Neural progenitor cell (in vitro differentiated cells): ENCODE data around the gene PPIP5K1. TPM values are rescaled to one million over a fixed set of nuclear protein-coding genes. Genes with fewer than 3 reads are reported as not detected.

Experiments
- DNase-seq: peaks from one replicate; pipeline ENCODE4 v3.0.0-alpha.2; 2016; ENCODE audit warnings: low spot score
- H2AFZ ChIP-seq: fragments of 200-600 bp; sonication (generic); replicated peaks from 2 replicates; pipeline ENCODE4 v1.6.1; 2016; ENCODE audit warnings: antibody characterized with exemption
- H3F3A ChIP-seq: fragments of 200-600 bp; sonication (generic); 2 replicates; pipeline ENCODE4 v1.6.1; 2016; ENCODE audit warnings: antibody characterized with exemption, low read depth
- H3K27ac ChIP-seq: fragments of 200-600 bp; sonication (generic); 2 replicates; pipeline ENCODE4 v1.5.1; 2016; ENCODE audit warnings: mild to moderate bottlenecking
- H3K27me3 ChIP-seq: fragments of 200-600 bp; sonication (generic); 2 replicates; pipeline ENCODE4 v1.6.1; 2016; ENCODE audit warnings: mild to moderate bottlenecking, moderate library complexity
- H3K36me3 ChIP-seq: fragments of 200-600 bp; sonication (generic); 2 replicates; pipeline ENCODE4 v1.5.1; 2016
- H3K4me1 ChIP-seq: fragments of 200-600 bp; sonication (generic); 2 replicates; pipeline ENCODE4 v1.6.1; 2016; ENCODE audit warnings: mixed run types
- H3K4me2 ChIP-seq: fragments of 200-600 bp; sonication (generic); 2 replicates; pipeline ENCODE4 v1.6.1; 2016
- H3K4me3 ChIP-seq: fragments of 200-600 bp; sonication (generic); 2 replicates; pipeline ENCODE4 v1.5.1; 2016
- H3K79me2 ChIP-seq: fragments of 200-600 bp; sonication (generic); 2 replicates; pipeline ENCODE4 v1.6.1; 2016; ENCODE audit warnings: low read depth
- H3K9ac ChIP-seq: fragments of 200-600 bp; sonication (generic); 2 replicates; pipeline ENCODE4 v1.6.1; 2016
- H3K9me3 ChIP-seq: fragments of 200-600 bp; sonication (generic); 2 replicates; pipeline ENCODE4 v1.5.1; 2016; ENCODE audit warnings: low read depth
- H4K20me1 ChIP-seq: fragments of 200-600 bp; sonication (generic); 2 replicates; pipeline ENCODE4 v1.6.1; 2016; ENCODE audit warnings: low read depth
- H3K27ac Mint-ChIP-seq: 3 replicates; pipeline ENCODE4 v1.8.0; 2021; ENCODE audit warnings: mixed read lengths
- H3K27me3 Mint-ChIP-seq: 2 replicates; pipeline ENCODE4 v1.8.0; 2022; ENCODE audit warnings: low read depth, mild to moderate bottlenecking, inconsistent platforms, moderate library complexity, mixed read lengths; ENCODE audit not compliant: insufficient read depth
- H3K36me3 Mint-ChIP-seq: 3 replicates; pipeline ENCODE4 v1.8.0; 2021; ENCODE audit warnings: mixed read lengths
- H3K4me1 Mint-ChIP-seq: 3 replicates; pipeline ENCODE4 v1.8.0; 2021; ENCODE audit warnings: mixed read lengths
- H3K4me3 Mint-ChIP-seq: 3 replicates; pipeline ENCODE4 v1.8.0; 2021; ENCODE audit warnings: mild to moderate bottlenecking, moderate library complexity, mixed read lengths
- H3K9me3 Mint-ChIP-seq: 3 replicates; pipeline ENCODE4 v1.8.0; 2020; ENCODE audit warnings: mixed read lengths
- EZH2 ChIP-seq: fragments of 200-600 bp; sonication (generic); IDR thresholded peaks from 2 replicates; pipeline ENCODE4 v1.6.1; 2017; ENCODE audit warnings: antibody characterized with exemption, mild to moderate bottlenecking, moderate library complexity
- EZH2phosphoT487 ChIP-seq: fragments of 200-600 bp; sonication (generic); IDR thresholded peaks from 2 replicates; pipeline ENCODE4 v1.6.1; 2017; ENCODE audit warnings: antibody characterized with exemption
- total RNA-seq: library from RNA; depleted of rRNA; stranded (reverse); fragments of >200 nt; gene quantifications from 2 replicates; pipeline ENCODE4 v1.2.3, GENCODE V29; 2015; ENCODE audit warnings: low replicate concordance
- TF ChIP-seq, protein P1 (sequence below): fragments of 200-600 bp; sonication (generic); IDR thresholded peaks from 2 replicates; pipeline ENCODE4 v1.5.1; 2017; ENCODE audit warnings: antibody characterized with exemption, mild to moderate bottlenecking

Gene PPIP5K1
- total RNA-seq, 1 donor from 2014 or later: 17.0 TPM

- H3K4me3 ChIP-seq: no peak overlapping the region
- peaks cover 18% of the 10 kb centered on the region for H3K4me1 ChIP-seq
- TF ChIP-seq EZH2phosphoT487 (no peak), EZH2 (no peak)
- TF ChIP-seq, protein P1, sequence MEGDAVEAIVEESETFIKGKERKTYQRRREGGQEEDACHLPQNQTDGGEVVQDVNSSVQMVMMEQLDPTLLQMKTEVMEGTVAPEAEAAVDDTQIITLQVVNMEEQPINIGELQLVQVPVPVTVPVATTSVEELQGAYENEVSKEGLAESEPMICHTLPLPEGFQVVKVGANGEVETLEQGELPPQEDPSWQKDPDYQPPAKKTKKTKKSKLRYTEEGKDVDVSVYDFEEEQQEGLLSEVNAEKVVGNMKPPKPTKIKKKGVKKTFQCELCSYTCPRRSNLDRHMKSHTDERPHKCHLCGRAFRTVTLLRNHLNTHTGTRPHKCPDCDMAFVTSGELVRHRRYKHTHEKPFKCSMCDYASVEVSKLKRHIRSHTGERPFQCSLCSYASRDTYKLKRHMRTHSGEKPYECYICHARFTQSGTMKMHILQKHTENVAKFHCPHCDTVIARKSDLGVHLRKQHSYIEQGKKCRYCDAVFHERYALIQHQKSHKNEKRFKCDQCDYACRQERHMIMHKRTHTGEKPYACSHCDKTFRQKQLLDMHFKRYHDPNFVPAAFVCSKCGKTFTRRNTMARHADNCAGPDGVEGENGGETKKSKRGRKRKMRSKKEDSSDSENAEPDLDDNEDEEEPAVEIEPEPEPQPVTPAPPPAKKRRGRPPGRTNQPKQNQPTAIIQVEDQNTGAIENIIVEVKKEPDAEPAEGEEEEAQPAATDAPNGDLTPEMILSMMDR: no peak
- no peak for DNase-seq
- Mint-ChIP-seq H3K36me3 (peaks cover 57% of the 10 kb centered on the region), H3K9me3 (peaks cover 6% of the 10 kb centered on the region), H3K4me3 (no peak overlapping the region), H3K27me3 (peaks cover 8% of the 10 kb centered on the region), H3K27ac (no peak overlapping the region), H3K4me1 (peaks cover 12% of the 10 kb centered on the region)
- H3K79me2 ChIP-seq: no peaks in the 10 kb centered on the region
- H3K27ac ChIP-seq: no peak overlapping the region
- no peaks in the 10 kb centered on the region for H4K20me1 ChIP-seq
- H3K36me3 ChIP-seq: no peaks in the 10 kb centered on the region
- H2AFZ ChIP-seq: no peak overlapping the region
- H3K9me3 ChIP-seq: no peaks in the 10 kb centered on the region
- H3K4me2 ChIP-seq: no peak overlapping the region
- H3K9ac ChIP-seq: no peak overlapping the region
- no peaks in the 10 kb centered on the region for H3K27me3 ChIP-seq
- peaks cover 6% of the 10 kb centered on the region for H3F3A ChIP-seq
These were observed 66.4 kb downstream of the PPIP5K1 start for GRCh38 chr15:43523646-43524045.

GRCh38 chr15:43522247-43522646 lies 67.8 kb downstream of the PPIP5K1 start:
- H3K4me3 ChIP-seq: no peak overlapping the region
- DNase-seq: no peak
- no peak overlapping the region for H3K4me2 ChIP-seq
- no peaks in the 10 kb centered on the region for H3K27me3 ChIP-seq
- Mint-ChIP-seq H3K4me1 (peaks cover 25% of the 10 kb centered on the region), H3K36me3 (peaks cover 57% of the 10 kb centered on the region), H3K9me3 (peaks cover 6% of the 10 kb centered on the region), H3K27ac (no peak overlapping the region), H3K4me3 (no peak overlapping the region), H3K27me3 (peaks cover 10% of the 10 kb centered on the region)
- no peak overlapping the region for H3K9ac ChIP-seq
- no peaks in the 10 kb centered on the region for H3K79me2 ChIP-seq
- no peaks in the 10 kb centered on the region for H3K9me3 ChIP-seq
- H3K27ac ChIP-seq: no peak overlapping the region
- peaks cover 17% of the 10 kb centered on the region for H3F3A ChIP-seq
- H3K4me1 ChIP-seq: peaks cover 23% of the 10 kb centered on the region
- TF ChIP-seq EZH2 (no peak), EZH2phosphoT487 (no peak)
- TF ChIP-seq, protein P1: no peak
- no peaks in the 10 kb centered on the region for H4K20me1 ChIP-seq
- no peak overlapping the region for H2AFZ ChIP-seq
- H3K36me3 ChIP-seq: no peaks in the 10 kb centered on the region

- Histone ChIP-seq H4K20me1 (no peaks in the 10 kb centered on the region), H3K9me3 (no peaks in the 10 kb centered on the region), H3K4me2 (no peak overlapping the region), H3K27ac (no peak overlapping the region), H3K79me2 (no peaks in the 10 kb centered on the region), H3K9ac (no peak overlapping the region), H3F3A (peaks cover 17% of the 10 kb centered on the region), H3K4me1 (peaks cover 31% of the 10 kb centered on the region), H3K27me3 (no peaks in the 10 kb centered on the region), H2AFZ (no peak overlapping the region), H3K4me3 (no peak overlapping the region), H3K36me3 (no peaks in the 10 kb centered on the region)
- H3K4me3 Mint-ChIP-seq: no peak overlapping the region
- peaks cover 57% of the 10 kb centered on the region for H3K36me3 Mint-ChIP-seq
- H3K27me3 Mint-ChIP-seq: peaks cover 10% of the 10 kb centered on the region
- TF ChIP-seq EZH2phosphoT487 (no peak), EZH2 (no peak)
- TF ChIP-seq, protein P1: no peak
- H3K4me1 Mint-ChIP-seq: peaks cover 34% of the 10 kb centered on the region
- DNase-seq: no peak
- H3K27ac Mint-ChIP-seq: no peak overlapping the region
- H3K9me3 Mint-ChIP-seq: peaks cover 6% of the 10 kb centered on the region
These were observed 68.6 kb downstream of the PPIP5K1 start for GRCh38 chr15:43521419-43521818.
